CD14-positive monocyte (primary cell): ENCODE results near the gene RNF128. TPM values are rescaled to one million over a fixed set of nuclear protein-coding genes. Genes with fewer than 3 reads are reported as not detected.

Experiments
- DNase-seq, 3 donors: peaks; one replicate each; pipeline ENCODE4 v3.0.0-alpha.2; 2011 to 2022
- H2AFZ ChIP-seq: 2 replicates; pipeline ENCODE4 v1.6.0; 2012; ENCODE audit warnings: mild to moderate bottlenecking, low read depth, low read length, inconsistent platforms; ENCODE audit not compliant: insufficient read depth, poor library complexity, severe bottlenecking
- H3K27ac ChIP-seq, 2 donors: 1 replicate in 1 of 2; 2 replicates in 1 of 2; pipeline ENCODE4 v1.5.1; 2012 to 2013; ENCODE audit warnings: low read length in 2 of 2, control low read depth in 1 of 2, inconsistent platforms in 1 of 2, low read depth in 1 of 2, mild to moderate bottlenecking in 1 of 2
- H3K27me3 ChIP-seq, 2 donors: one replicate each; pipeline versions ENCODE4 v1.6.0 to v1.6.1; 2011 to 2013; ENCODE audit warnings: low read length in 2 of 2; ENCODE audit not compliant: control insufficient read depth in 2 of 2, insufficient read depth in 2 of 2
- H3K36me3 ChIP-seq, 2 donors: replicated peaks in 1 of 2; 1 replicate in 1 of 2; 2 replicates in 1 of 2; pipeline versions ENCODE4 v1.5.1 to v1.6.1; 2012 to 2013; ENCODE audit warnings: low read length in 2 of 2, control low read depth in 1 of 2, inconsistent platforms in 1 of 2, mild to moderate bottlenecking in 1 of 2; ENCODE audit not compliant: insufficient read depth in 2 of 2, control insufficient read depth in 1 of 2
- H3K4me1 ChIP-seq, 2 donors: 1 replicate in 1 of 2; 2 replicates in 1 of 2; pipeline versions ENCODE4 v1.5.1 to v1.6.1; 2012 to 2013; ENCODE audit warnings: low read length in 2 of 2, control low read depth in 1 of 2, inconsistent platforms in 1 of 2, mild to moderate bottlenecking in 1 of 2, moderate library complexity in 1 of 2; ENCODE audit not compliant: insufficient read depth in 2 of 2, control insufficient read depth in 1 of 2
- H3K4me2 ChIP-seq: replicated peaks from 2 replicates; pipeline ENCODE3; 2012; ENCODE audit warnings: low read length, moderate library complexity, mild to moderate bottlenecking; ENCODE audit not compliant: poor library complexity, severe bottlenecking; ENCODE audit errors: extremely low read depth
- H3K4me3 ChIP-seq, 3 experiments: fragments of 200-600 bp in 1 of 3; sonication (generic) in 1 of 3; replicated peaks in 1 of 3; 1 replicate in 2 of 3; 2 replicates in 1 of 3; pipeline ENCODE4 v1.5.1; 2011 to 2013; ENCODE audit warnings: low read length in 3 of 3, mild to moderate bottlenecking in 3 of 3, control low read depth in 2 of 3, low read depth in 2 of 3, inconsistent platforms in 1 of 3, moderate library complexity in 1 of 3
- H3K79me2 ChIP-seq: 2 replicates; pipeline ENCODE4 v1.6.0; 2012; ENCODE audit warnings: mild to moderate bottlenecking, control low read depth, inconsistent platforms, low read length, moderate library complexity; ENCODE audit not compliant: insufficient read depth
- H3K9ac ChIP-seq: 2 replicates; pipeline ENCODE4 v1.6.0; 2017; ENCODE audit warnings: low read length, mild to moderate bottlenecking; ENCODE audit not compliant: insufficient read depth, poor library complexity, severe bottlenecking
- H3K9me3 ChIP-seq, 2 donors: replicated peaks in 1 of 2; 1 replicate in 1 of 2; 2 replicates in 1 of 2; pipeline versions ENCODE4 v1.5.1 to v1.6.1; 2012 to 2013; ENCODE audit warnings: low read length in 2 of 2, control low read depth in 1 of 2; ENCODE audit not compliant: control insufficient read depth in 1 of 2, insufficient read depth in 1 of 2
- H4K20me1 ChIP-seq: 2 replicates; pipeline ENCODE4 v1.6.0; 2012; ENCODE audit warnings: mild to moderate bottlenecking, low read length, control low read depth, moderate library complexity; ENCODE audit not compliant: insufficient read depth
- H3K27ac Mint-ChIP-seq, 7 donors: one replicate each; pipeline ENCODE4 v1.8.0; 2020; ENCODE audit warnings: mild to moderate bottlenecking in 7 of 7, mixed read lengths in 7 of 7, moderate library complexity in 6 of 7, inconsistent platforms in 2 of 7
- H3K27me3 Mint-ChIP-seq, 3 donors: one replicate each; pipeline ENCODE4 v1.8.0; 2021 to 2022; ENCODE audit warnings: low read depth in 3 of 3, mild to moderate bottlenecking in 3 of 3, mixed read lengths in 3 of 3, moderate library complexity in 3 of 3, inconsistent platforms in 1 of 3
- H3K36me3 Mint-ChIP-seq, 2 donors: one replicate each; pipeline ENCODE4 v1.8.0; 2020; ENCODE audit warnings: mixed read lengths in 2 of 2, inconsistent platforms in 1 of 2, mild to moderate bottlenecking in 1 of 2
- H3K4me1 Mint-ChIP-seq: one replicate; pipeline ENCODE4 v1.8.0; 2020; ENCODE audit warnings: mild to moderate bottlenecking, mixed read lengths
- H3K4me3 Mint-ChIP-seq, 2 donors: one replicate each; pipeline ENCODE4 v1.8.0; 2020; ENCODE audit warnings: mild to moderate bottlenecking in 2 of 2, mixed read lengths in 2 of 2, moderate library complexity in 1 of 2
- H3K9me3 Mint-ChIP-seq, 7 donors: one replicate each; pipeline ENCODE4 v1.8.0; 2020 to 2022; ENCODE audit warnings: mixed read lengths in 7 of 7, mild to moderate bottlenecking in 6 of 7, moderate library complexity in 6 of 7, inconsistent platforms in 2 of 7
- CTCF ChIP-seq: fragments of 200-600 bp; IDR thresholded peaks from one replicate; pipeline ENCODE4 v1.8.0; 2022; ENCODE audit warnings: antibody characterized with exemption, mild to moderate bottlenecking
- WGBS: methylation state at CpG from one replicate; pipeline ENCODE4 v1.1.5; 2013; ENCODE audit warnings: missing lambda C conversion rate; ENCODE audit not compliant: insufficient coverage; 5-methylcytosine and 5-hydroxymethylcytosine counted together
- intact Hi-C, 2 donors: fragments of 100-400 bp; cut with micrococcal nuclease; formaldehyde crosslinking; loops; one replicate each; pipeline versions ENCODE4 v1.15.0 to v1.15.1; 2023
- polyA minus RNA-seq: library from RNA; depleted of rRNA, polyadenylated mRNA; stranded (reverse); fragments of >200 nt; gene quantifications from 2 replicates; pipeline ENCODE4 v1.2.3, GENCODE V29; 2012
- polyA plus RNA-seq, 3 donors: library from polyadenylated mRNA; depleted of rRNA in 1 of 3; unstranded in 2 of 3; stranded (reverse) in 1 of 3; fragments of 300-500 nt in 2 of 3; fragments of >200 nt in 1 of 3; fragmentation: Illumina TruSeq in 2 of 3; gene quantifications; 1 replicate in 2 of 3; 2 replicates in 1 of 3; pipeline ENCODE4 v1.2.3, GENCODE V29; 2012 to 2021
- total RNA-seq, 12 experiments: library from RNA in 1 of 12; stranded (reverse) in 1 of 12; fragments of 120-200 nt in 1 of 12; gene quantifications; one replicate each; pipeline ENCODE4 v1.2.4 and lab custom pipeline; 2013 to 2026; ENCODE audit warnings: mixed read lengths in 6 of 12, inconsistent platforms in 1 of 12

Gene RNF128
- total RNA-seq (2013): 0.39 TPM
- polyA plus RNA-seq: not detected
- polyA minus RNA-seq: not detected in 2 replicates
- total RNA-seq (lab: John Stamatoyannopoulos, UW): 0 to 1.2 (median 0) reads per million in 11 experiments

- H3K9me3 ChIP-seq: peaks cover 0 to 7% of the 10 kb centered on the region in 2 donors
- peak within 1 kb of the TSS in 1 of 7 donors; percentile 82 for H3K27ac Mint-ChIP-seq
- H3K27me3 ChIP-seq: peaks cover 19 to 46% of the 10 kb centered on the region in 2 donors
- peaks cover 0 to 7% (median 4%) of the 10 kb centered on the region in 7 donors for H3K9me3 Mint-ChIP-seq
- no peaks in the 10 kb centered on the region for H3K36me3 ChIP-seq
- H3K9ac ChIP-seq: no peak within 1 kb of the TSS
- H3K4me3 ChIP-seq: no peak within 1 kb of the TSS
- no peaks in the 10 kb centered on the region for H3K79me2 ChIP-seq
- H2AFZ ChIP-seq: no peak within 1 kb of the TSS
- no peaks in the 10 kb centered on the region for H3K4me1 Mint-ChIP-seq
- H3K27ac ChIP-seq: no peak within 1 kb of the TSS
- TF ChIP-seq CTCF: no peak
- H3K36me3 Mint-ChIP-seq: no peaks in the 10 kb centered on the region
- peak within 1 kb of the TSS in 1 of 2 donors; percentile 59 for H3K4me3 Mint-ChIP-seq
- under 1% methylated on average over 37 of the region's 79 CpGs for WGBS
- H3K4me1 ChIP-seq: no peaks in the 10 kb centered on the region
- no peak for DNase-seq
- H3K27me3 Mint-ChIP-seq: peaks cover 25 to 31% (median 28%) of the 10 kb centered on the region in 3 donors
- no peak within 1 kb of the TSS for H3K4me2 ChIP-seq
- H4K20me1 ChIP-seq: no peaks in the 10 kb centered on the region
- intact Hi-C loops: no loop called here
These were observed at the start of gene RNF128 for GRCh38 chrX:106726485-106727437. TSS of gene RNF128 (plus strand) at chrX:106726701. CDS start at chrX:106726914, 213 bp downstream.

- H3K27ac ChIP-seq: no peak overlapping the region
- H4K20me1 ChIP-seq: no peaks in the 10 kb centered on the region
- H3K9ac ChIP-seq: no peak overlapping the region
- no peak for DNase-seq
- no peaks in the 10 kb centered on the region for H3K4me1 Mint-ChIP-seq
- no peak overlapping the region for H3K4me3 ChIP-seq
- H2AFZ ChIP-seq: no peak overlapping the region
- H3K27ac Mint-ChIP-seq: no peak overlapping the region
- intact Hi-C loops: no loop called here
- no peaks in the 10 kb centered on the region for H3K4me1 ChIP-seq
- H3K36me3 Mint-ChIP-seq: no peaks in the 10 kb centered on the region
- H3K36me3 ChIP-seq: no peaks in the 10 kb centered on the region
- no peaks in the 10 kb centered on the region for H3K79me2 ChIP-seq
- peaks cover 0 to 9% (median 1%) of the 10 kb centered on the region in 3 donors for H3K27me3 Mint-ChIP-seq
- no peak for TF ChIP-seq CTCF
- no peaks in the 10 kb centered on the region for H3K9me3 ChIP-seq
- H3K9me3 Mint-ChIP-seq: peaks cover 0 to 6% (median 2%) of the 10 kb centered on the region in 7 donors
- H3K27me3 ChIP-seq: no peaks in the 10 kb centered on the region
- no peak overlapping the region for H3K4me2 ChIP-seq
- no peak overlapping the region for H3K4me3 Mint-ChIP-seq
- WGBS: no CpG with 5 or more reads among the region's 2 CpGs
These were observed 45.8 kb upstream of the RNF128 start for GRCh38 chrX:106680716-106681115.
